GM19455 (cell line): ENCODE data around the gene VPS54.

ENCODE experiments used
- ATAC-seq: cut with Tn5 transposase; IDR thresholded peaks from one replicate; pipeline ENCODE4 v1.9.1; 2021; ENCODE audit not compliant: unreplicated experiment

Gene VPS54

GRCh38 chr2:63926815-63927214, 92.4 kb downstream of the VPS54 start:
- no peak for ATAC-seq

- ATAC-seq: no peak
Observed at GRCh38 chr2:63914311-63914710, 104.9 kb downstream of the VPS54 start.

GRCh38 chr2:63903003-63903402, 116.2 kb downstream of the VPS54 start:
- no peak for ATAC-seq

DNA sequence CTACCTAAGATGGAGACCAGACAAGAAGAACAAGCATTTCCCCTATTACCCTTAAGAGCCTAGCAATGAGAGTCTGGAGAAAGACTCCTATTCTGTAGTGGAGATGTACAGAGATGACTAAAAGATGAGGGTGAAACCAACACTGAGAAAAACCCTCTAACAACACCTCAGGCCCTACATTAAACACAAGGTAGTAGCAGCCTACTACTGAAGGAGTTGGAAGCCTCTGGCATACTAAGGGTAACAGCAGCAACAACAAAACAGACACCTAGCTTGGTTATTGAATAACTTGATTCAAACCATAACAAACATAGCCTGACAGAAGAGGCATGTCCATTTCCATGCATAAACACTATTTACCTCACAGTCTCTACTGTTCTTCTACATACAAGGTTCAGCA, 117.1 kb downstream of the VPS54 start:
- no peak for ATAC-seq

GRCh38 chr2:63899639-63900038, 119.6 kb downstream of the VPS54 start:
- ATAC-seq: no peak

- no peak for ATAC-seq
Observed at GRCh38 chr2:63898839-63899238, 120.4 kb downstream of the VPS54 start.

DNA sequence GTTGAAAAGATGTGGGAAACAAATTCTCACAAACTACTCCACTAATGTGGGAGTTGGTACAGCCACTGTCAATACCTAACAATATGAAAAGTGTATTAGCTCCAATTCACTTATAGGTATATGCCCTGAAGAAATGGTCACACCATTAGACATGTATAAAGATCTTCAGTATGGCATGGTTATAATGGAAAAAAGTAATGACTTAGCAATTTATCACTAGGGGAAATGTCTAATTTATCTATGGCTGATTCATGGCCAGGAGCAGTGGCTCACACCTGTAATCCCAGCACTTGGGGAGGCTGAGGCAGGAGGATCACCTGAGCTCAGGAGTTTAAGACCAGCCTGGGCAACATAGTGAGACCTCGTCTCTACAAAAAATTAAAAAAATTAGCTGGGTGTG, 125.1 kb downstream of the VPS54 start:
- no peak for ATAC-seq

- ATAC-seq: no peak
Observed at GRCh38 chr2:63893163-63893562, 126.1 kb downstream of the VPS54 start.

- ATAC-seq: no peak
Observed at GRCh38 chr2:63891488-63892030, 127.7 kb downstream of the VPS54 start.

- ATAC-seq: no peak
Observed at GRCh38 chr2:63890678-63891077, 128.6 kb downstream of the VPS54 start.

DNA sequence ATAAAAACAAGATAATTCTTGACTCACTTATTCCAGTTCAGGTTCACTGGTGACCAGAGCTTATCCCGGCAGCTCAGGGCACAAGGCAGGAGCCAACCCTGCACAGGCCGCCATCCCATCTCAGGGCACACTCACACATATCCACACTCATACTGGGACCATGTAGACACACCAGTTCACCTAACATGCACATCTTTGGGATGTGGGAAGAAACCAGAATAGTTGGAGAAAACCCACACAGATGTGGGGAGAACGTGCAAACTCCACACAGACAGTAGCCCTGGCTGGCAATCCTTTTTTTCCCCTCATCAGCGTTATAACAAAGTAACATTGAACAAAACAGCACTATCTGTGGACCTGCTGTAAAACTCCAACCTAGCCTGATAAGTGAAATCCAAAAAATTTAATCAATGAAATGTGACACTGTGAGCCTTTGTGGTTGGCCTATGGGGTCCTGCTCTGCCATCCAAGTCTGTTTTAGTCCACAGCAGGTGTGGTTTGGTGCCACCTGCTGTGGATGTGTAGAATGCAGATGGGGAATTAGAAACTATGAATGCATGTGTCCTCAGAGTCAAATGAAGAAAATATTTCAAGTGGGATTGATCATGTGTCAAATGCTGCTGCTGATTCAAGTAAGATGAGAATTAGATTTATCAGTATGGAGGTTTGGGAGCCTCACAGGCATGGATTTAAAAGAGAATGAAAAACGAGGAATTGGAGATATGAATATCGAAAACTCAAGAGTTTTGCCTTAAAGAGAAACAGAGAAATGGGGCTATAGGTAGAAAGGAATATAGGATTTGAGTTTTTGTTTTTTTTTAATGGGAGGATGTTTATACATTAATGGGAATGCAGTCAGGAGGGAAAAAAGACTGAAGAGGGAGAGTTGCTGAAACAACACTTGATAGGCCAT, 130.5 kb downstream of the VPS54 start:
- no peak for ATAC-seq

GRCh38 chr2:63888053-63888452, 131.2 kb downstream of the VPS54 start:
- no peak for ATAC-seq

GRCh38 chr2:63886445-63886844, 132.8 kb downstream of the VPS54 start:
- ATAC-seq: no peak

DNA sequence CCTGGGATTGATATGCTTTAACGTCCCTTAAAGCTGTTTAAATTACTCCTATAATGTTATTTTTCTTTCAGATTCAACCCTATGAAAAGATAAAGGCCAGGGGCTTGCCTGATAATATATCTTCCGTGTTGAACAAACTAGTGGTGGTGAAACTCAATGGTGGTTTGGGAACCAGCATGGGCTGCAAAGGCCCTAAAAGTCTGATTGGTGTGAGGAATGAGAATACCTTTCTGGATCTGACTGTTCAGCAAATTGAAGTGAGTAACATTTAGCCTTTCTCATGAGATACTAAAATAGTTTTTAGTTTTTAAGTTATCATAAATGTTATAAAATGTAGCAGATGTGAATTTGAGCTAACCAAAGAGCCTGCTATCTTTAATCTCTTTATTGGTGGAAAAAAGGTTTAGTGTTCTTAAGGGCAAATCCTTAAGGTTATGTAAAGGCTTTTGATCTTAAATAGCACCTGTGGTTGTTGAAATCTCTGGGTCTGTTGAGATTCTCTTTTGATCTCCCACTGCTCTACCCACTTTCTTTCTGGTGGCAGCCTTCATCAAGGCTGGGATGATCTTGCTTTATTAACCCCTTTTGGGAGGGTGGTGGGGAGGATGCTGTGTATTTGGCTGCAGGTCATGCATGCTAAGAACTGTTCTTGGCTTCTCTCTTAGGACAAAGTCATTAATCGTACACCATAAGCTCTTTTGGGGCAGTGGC, 136.7 kb downstream of the VPS54 start:
- no peak for ATAC-seq

DNA sequence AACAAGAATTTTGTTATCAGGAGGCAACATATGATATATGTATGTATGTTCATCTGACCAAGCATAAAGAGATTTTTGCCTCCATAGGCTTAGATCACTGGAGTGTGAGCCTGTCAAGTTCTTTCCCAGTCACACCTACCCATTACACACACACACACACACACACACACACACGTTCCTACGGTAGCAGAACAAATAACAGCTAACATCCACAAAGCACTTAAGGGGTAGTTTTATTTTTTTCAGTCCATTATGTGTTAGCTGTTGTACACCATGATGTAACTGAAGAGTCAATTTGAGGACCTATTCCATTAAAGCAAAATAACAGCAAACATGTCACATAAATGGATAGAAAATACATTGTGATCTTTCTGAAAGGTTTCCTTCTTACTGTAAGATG, 138.0 kb downstream of the VPS54 start:
- no peak for ATAC-seq

DNA sequence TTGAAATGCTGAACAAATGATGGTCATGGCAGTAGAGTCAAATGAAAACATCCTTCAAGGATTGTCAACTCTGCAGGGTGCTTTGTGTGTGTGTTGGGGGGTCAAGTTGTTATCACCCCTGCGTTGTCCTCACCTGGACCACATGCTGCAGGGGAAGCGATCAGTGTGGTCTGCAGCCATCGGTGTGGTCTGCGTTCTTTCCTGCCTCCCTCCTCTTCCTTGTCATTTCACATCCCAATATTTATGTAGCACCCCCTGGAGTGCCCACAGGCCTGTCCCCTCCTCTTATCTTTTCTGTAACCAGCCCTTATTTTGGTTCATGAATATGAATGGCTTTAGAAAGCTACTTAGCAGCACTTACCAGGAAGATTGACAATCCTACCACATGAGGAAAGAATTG, 138.6 kb downstream of the VPS54 start:
- ATAC-seq: no peak

- ATAC-seq: no peak
Observed at GRCh38 chr2:63879876-63880433, 139.3 kb downstream of the VPS54 start.

DNA sequence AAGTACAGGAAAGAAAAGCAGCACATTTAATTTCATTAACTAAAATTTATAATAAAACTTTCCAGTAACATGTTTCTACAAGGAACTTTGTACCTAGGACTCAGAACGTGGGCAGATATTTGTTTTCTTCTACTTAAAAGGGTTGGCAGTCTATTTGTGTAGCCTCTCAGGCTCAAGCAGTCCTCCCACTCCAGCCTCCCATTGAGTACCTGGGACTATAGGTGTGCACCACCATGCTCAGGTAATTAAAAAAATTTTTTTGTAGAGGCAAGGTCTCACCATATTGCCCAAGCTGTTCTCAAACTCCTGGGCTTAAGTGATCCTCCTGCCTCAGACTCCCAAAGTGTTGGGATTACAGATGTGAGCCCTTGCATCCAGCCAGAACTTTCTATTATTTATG, 140.7 kb downstream of the VPS54 start:
- ATAC-seq: no peak

DNA sequence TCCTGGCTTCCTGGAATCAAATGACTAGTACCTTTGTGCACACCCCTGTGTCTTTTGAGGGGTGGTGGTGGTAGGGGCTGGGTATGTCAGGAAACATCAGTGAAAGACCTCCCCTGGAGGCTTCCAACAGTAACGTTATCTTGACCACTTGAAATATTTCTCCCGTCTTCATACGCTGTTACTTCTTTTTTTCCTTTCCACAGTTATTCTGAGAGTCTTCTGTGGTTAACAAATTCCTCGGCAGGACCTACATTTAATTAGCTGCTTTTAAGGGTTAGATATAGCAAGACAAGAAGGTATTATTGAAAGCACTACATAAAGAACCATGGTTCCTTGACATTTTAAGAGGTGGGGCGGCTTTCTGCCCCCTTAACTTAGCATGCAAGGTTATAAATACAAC, 142.9 kb downstream of the VPS54 start:
- no peak for ATAC-seq

DNA sequence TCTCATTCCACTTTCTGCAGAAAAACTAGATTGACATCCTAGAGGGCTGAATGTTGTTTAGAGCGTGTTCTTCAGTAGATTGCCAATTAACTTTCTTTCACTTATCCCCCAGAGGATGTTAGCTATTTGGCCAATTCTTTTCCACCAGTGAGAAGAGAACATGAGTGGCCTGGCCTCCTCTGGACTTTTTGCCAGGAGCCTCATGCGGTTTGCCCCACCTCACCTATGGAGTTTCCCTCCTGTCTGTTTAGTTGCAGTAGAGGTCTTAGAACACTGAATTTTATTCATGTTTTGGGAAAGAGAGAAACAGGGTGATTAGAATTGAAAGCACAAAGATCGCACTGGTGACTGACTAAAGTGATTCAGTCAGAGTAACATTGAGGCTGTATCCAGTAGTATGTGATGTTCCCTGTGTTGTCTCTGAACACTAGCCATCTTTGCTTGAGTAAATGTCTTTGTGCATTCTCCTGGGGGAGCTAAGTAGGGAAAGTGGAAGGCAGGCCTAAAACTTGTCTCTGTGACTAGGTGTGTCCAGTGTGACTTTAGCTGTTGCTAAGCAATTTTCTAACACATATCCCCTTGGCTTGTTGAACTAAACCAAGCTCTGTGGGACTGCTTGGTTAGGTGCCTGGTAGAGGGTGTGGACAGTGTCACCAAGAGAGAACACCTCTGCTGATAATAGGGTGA, 143.5 kb downstream of the VPS54 start:
- ATAC-seq: no peak

GRCh38 chr2:63875131-63875527, 144.1 kb downstream of the VPS54 start:
- ATAC-seq: no peak
